Measurements from ENCODE around the gene ARRDC4. TPM values are rescaled to one million over a fixed set of nuclear protein-coding genes. Genes with fewer than 3 reads are reported as not detected.
A peak's percentile ranks its signal among the peaks of the same experiment; 100 is the strongest.

Gene ARRDC4
- total RNA-seq, 1 experiment from 2014 or later: 3.2 TPM

- H3K36me3 Mint-ChIP-seq (ENCODE audit: insufficient read depth, unreplicated experiment): no peaks in the 10 kb centered on the region
- H3K9me3 Mint-ChIP-seq (ENCODE audit: unreplicated experiment): peaks cover 16% of the 10 kb centered on the region
- H3K27ac Mint-ChIP-seq (ENCODE audit: unreplicated experiment): no peak overlapping the region
- intact Hi-C loops (cut with micrococcal nuclease; ENCODE audit: unreplicated experiment): no loop called here
- H3K4me3 Mint-ChIP-seq (ENCODE audit: unreplicated experiment): peak overlapping the region; percentile 10
- no peak for DNase-seq
- Histone ChIP-seq H3K4me1 (0 out of 2 replicates have a peak, but pooled peaks cover 7% of the 10 kb centered on the region), H3K4me3 (ENCODE audit: low read depth, low read length) (no peak overlapping the region), H3K36me3 (ENCODE audit: control insufficient read depth, insufficient read depth, low read length) (no peaks in the 10 kb centered on the region), H3K27me3 (replicated peaks; ENCODE audit: control insufficient read depth, insufficient read depth, low read length) (no peaks in the 10 kb centered on the region), H3K9me3 (no peaks in the 10 kb centered on the region)
- ChIA-PET CTCF (no interaction called here), POLR2A (no interaction called here)
- H3K4me1 Mint-ChIP-seq (ENCODE audit: low read depth, unreplicated experiment): no peaks in the 10 kb centered on the region
- no peaks in the 10 kb centered on the region for H3K27me3 Mint-ChIP-seq (ENCODE audit: insufficient read depth, unreplicated experiment)
- no TSS peak for BruUV-seq (replicated peaks)
- no peak for TF ChIP-seq CTCF (IDR thresholded peaks at IDR 0.05; ENCODE audit: insufficient read depth in 1 of 2, low read depth in 1 of 2, low read length in 1 of 2, severe bottlenecking in 1 of 2, unreplicated experiment in 1 of 2)
Observed at GRCh38 chr15:97992823-97993222, 32.3 kb downstream of the ARRDC4 start.

- no peaks in the 10 kb centered on the region for H3K36me3 ChIP-seq (ENCODE audit: control insufficient read depth, insufficient read depth, low read length)
- peak overlapping the region; percentile 10 for H3K4me3 Mint-ChIP-seq (ENCODE audit: unreplicated experiment)
- no peak overlapping the region for H3K4me3 ChIP-seq (ENCODE audit: low read depth, low read length)
- H3K4me1 Mint-ChIP-seq (ENCODE audit: low read depth, unreplicated experiment): no peaks in the 10 kb centered on the region
- no peaks in the 10 kb centered on the region for H3K36me3 Mint-ChIP-seq (ENCODE audit: insufficient read depth, unreplicated experiment)
- no TSS peak for BruUV-seq (replicated peaks)
- H3K9me3 Mint-ChIP-seq (ENCODE audit: unreplicated experiment): peaks cover 11% of the 10 kb centered on the region
- intact Hi-C loops (cut with micrococcal nuclease; ENCODE audit: unreplicated experiment): no loop called here
- H3K27me3 ChIP-seq (replicated peaks; ENCODE audit: control insufficient read depth, insufficient read depth, low read length): no peaks in the 10 kb centered on the region
- POLR2A ChIA-PET: no interaction called here
- H3K4me1 ChIP-seq: 0 out of 2 replicates have a peak, but pooled peaks cover 7% of the 10 kb centered on the region
- H3K27me3 Mint-ChIP-seq (ENCODE audit: insufficient read depth, unreplicated experiment): no peaks in the 10 kb centered on the region
- TF ChIP-seq CTCF (IDR thresholded peaks at IDR 0.05; ENCODE audit: insufficient read depth in 1 of 2, low read depth in 1 of 2, low read length in 1 of 2, severe bottlenecking in 1 of 2, unreplicated experiment in 1 of 2): no peak
- DNase-seq: no peak
- no peak overlapping the region for H3K27ac Mint-ChIP-seq (ENCODE audit: unreplicated experiment)
- CTCF ChIA-PET: no interaction called here
- H3K9me3 ChIP-seq: no peaks in the 10 kb centered on the region
Observed at GRCh38 chr15:97993310-97993738, 32.8 kb downstream of the ARRDC4 start.

GRCh38 chr15:97994236-97994635 lies 33.7 kb downstream of the ARRDC4 start:
- H3K36me3 ChIP-seq (ENCODE audit: control insufficient read depth, insufficient read depth, low read length): no peaks in the 10 kb centered on the region
- peaks cover 10% of the 10 kb centered on the region for H3K9me3 Mint-ChIP-seq (ENCODE audit: unreplicated experiment)
- no peak for TF ChIP-seq CTCF (IDR thresholded peaks at IDR 0.05; ENCODE audit: insufficient read depth in 1 of 2, low read depth in 1 of 2, low read length in 1 of 2, severe bottlenecking in 1 of 2, unreplicated experiment in 1 of 2)
- ChIA-PET POLR2A (no interaction called here), CTCF (no interaction called here)
- H3K27ac Mint-ChIP-seq (ENCODE audit: unreplicated experiment): no peak overlapping the region
- H3K27me3 Mint-ChIP-seq (ENCODE audit: insufficient read depth, unreplicated experiment): no peaks in the 10 kb centered on the region
- 0 out of 2 replicates have a peak, but pooled peaks cover 7% of the 10 kb centered on the region for H3K4me1 ChIP-seq
- no peak overlapping the region for H3K4me3 ChIP-seq (ENCODE audit: low read depth, low read length)
- no peaks in the 10 kb centered on the region for H3K27me3 ChIP-seq (replicated peaks; ENCODE audit: control insufficient read depth, insufficient read depth, low read length)
- H3K36me3 Mint-ChIP-seq (ENCODE audit: insufficient read depth, unreplicated experiment): no peaks in the 10 kb centered on the region
- BruUV-seq (replicated peaks): no TSS peak
- intact Hi-C loops (cut with micrococcal nuclease; ENCODE audit: unreplicated experiment): no loop called here
- no peak overlapping the region for H3K4me3 Mint-ChIP-seq (ENCODE audit: unreplicated experiment)
- DNase-seq: no peak
- no peaks in the 10 kb centered on the region for H3K4me1 Mint-ChIP-seq (ENCODE audit: low read depth, unreplicated experiment)
- H3K9me3 ChIP-seq: no peaks in the 10 kb centered on the region

Data from Caco-2 (cell line).